Right lobe of liver (tissue), 4 donors: Measurements from ENCODE around the gene IGSF9B.

ENCODE experiments used
- POLR2A ChIP-seq: fragments of 450-650 bp; IDR thresholded peaks from one replicate; pipeline ENCODE4 v1.6.1; 2017; ENCODE audit warnings: antibody characterized with exemption, mild to moderate bottlenecking
- TF ChIP-seq, protein P1 (sequence below), 4 donors: fragments of 200-600 bp in 3 of 4; fragments of 450-650 bp in 1 of 4; IDR thresholded peaks; one replicate each; pipeline versions ENCODE4 v1.5.1 to v1.8.0; 2016 to 2022; ENCODE audit warnings: antibody characterized with exemption in 4 of 4, mild to moderate bottlenecking in 2 of 4
- donor health status: DM: no; HTN: no; CAD: no.
- donor health status: DM: no; HTN: no; CAD: no.
- donor health status: DM: no; HTN: yes; CAD: no.

DNA sequence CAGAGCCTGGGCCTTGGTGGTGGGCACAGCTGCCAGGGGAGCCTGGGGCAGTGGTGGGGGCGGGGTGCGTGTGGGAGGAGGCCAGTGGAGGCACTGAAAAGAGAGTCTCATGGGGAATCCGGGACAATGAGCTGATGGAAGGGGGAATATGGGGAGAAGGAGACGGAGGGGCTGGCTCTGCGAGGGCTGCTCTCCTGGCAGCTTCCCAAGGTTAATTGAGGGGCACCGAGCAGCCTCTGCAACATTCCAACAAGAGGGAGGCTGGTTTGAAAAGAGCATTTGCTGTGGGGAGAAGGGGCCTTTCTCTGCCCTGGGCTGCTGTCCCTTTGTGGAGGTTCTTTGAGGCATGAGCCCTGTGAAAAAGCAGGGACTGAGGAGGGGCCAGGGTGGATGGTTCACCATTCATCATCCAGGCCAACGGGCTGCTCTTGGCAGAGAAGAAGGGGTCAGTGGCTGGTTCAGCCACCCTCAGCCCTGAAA, 9.4 kb upstream of the IGSF9B start:
- TF ChIP-seq, protein P1, sequence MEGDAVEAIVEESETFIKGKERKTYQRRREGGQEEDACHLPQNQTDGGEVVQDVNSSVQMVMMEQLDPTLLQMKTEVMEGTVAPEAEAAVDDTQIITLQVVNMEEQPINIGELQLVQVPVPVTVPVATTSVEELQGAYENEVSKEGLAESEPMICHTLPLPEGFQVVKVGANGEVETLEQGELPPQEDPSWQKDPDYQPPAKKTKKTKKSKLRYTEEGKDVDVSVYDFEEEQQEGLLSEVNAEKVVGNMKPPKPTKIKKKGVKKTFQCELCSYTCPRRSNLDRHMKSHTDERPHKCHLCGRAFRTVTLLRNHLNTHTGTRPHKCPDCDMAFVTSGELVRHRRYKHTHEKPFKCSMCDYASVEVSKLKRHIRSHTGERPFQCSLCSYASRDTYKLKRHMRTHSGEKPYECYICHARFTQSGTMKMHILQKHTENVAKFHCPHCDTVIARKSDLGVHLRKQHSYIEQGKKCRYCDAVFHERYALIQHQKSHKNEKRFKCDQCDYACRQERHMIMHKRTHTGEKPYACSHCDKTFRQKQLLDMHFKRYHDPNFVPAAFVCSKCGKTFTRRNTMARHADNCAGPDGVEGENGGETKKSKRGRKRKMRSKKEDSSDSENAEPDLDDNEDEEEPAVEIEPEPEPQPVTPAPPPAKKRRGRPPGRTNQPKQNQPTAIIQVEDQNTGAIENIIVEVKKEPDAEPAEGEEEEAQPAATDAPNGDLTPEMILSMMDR (IDR thresholded peaks at IDR 0.05) = no peak
- TF ChIP-seq POLR2A = no peak
